ENCODE data around the gene SPATA31D4. TPM values are rescaled to one million over a fixed set of nuclear protein-coding genes. Genes with fewer than 3 reads are reported as not detected.

The SPATA31D4 gene
- total and polyA plus RNA-seq, 9 donors, result not detected

- Histone ChIP-seq H3K27me3 (no peaks in the 10 kb centered on the region), H3K9me3 (no peaks in the 10 kb centered on the region), H3K36me3 (no peaks in the 10 kb centered on the region), H3K4me3 (no peak overlapping the region), H3K4me1 (ENCODE audit: insufficient read depth) (no peaks in the 10 kb centered on the region), H3K27ac (no peak overlapping the region)
- no peak for TF ChIP-seq POLR2A (IDR thresholded peaks at IDR 0.05)
- TF ChIP-seq, protein P1, sequence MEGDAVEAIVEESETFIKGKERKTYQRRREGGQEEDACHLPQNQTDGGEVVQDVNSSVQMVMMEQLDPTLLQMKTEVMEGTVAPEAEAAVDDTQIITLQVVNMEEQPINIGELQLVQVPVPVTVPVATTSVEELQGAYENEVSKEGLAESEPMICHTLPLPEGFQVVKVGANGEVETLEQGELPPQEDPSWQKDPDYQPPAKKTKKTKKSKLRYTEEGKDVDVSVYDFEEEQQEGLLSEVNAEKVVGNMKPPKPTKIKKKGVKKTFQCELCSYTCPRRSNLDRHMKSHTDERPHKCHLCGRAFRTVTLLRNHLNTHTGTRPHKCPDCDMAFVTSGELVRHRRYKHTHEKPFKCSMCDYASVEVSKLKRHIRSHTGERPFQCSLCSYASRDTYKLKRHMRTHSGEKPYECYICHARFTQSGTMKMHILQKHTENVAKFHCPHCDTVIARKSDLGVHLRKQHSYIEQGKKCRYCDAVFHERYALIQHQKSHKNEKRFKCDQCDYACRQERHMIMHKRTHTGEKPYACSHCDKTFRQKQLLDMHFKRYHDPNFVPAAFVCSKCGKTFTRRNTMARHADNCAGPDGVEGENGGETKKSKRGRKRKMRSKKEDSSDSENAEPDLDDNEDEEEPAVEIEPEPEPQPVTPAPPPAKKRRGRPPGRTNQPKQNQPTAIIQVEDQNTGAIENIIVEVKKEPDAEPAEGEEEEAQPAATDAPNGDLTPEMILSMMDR (IDR thresholded peaks at IDR 0.05), result no peak
- no peak for TF ChIP-seq EP300 (IDR thresholded peaks at IDR 0.05)
- intact Hi-C loops (cut with DNase I), result no loop called here
- no peak for DNase-seq
These were observed 27.4 kb downstream of the SPATA31D4 start for GRCh38 chr9:81955625-81956024.

DNA sequence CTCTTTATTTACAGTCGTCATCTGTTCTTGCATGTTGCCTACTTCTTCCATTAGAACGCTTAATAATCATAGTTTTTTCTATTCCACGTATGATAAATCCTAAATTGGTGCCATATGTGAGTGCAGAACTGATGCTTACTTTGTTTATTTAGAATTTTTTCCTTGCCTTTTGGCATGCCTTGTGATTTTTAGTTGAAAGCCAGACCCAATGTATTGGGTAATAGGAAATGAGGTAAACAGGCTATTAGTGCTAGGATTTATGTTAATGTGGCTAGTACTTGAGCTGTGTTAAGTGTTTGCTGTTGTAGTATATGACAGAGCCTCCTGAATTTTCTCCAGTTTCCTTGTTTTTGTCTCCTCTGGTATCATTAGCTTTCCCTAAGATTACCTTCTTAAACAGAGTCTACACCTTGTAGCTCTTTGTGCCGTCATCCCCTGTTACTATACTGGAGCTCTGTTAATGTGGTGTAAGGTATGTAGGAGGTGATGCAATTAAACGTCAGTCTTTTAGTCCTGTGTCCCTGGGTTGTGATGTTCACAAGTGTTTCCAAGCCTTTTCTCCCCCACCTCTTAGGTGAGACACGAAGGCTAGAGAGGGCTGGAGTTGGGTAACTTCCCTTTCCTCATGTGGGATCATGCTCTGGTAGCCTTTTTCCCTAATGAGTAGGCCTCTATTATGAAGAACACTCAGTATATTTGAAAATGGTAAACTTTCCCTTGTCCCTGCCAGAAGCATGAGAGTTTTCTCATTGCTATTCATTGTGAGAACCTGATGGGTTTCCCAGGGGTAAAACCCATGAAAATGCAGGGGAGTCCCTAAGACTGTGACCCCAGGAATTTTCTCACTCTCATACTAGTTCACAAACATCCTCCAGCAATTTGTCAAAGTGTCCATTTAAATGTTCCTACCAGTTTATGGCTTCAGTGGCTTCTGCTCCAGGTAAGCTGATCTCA, 36.3 kb downstream of the SPATA31D4 start:
- WGBS, 3 donors, result 68 to 77% (median 73%) methylated on average over 6 of the region's 6 CpGs
- intact Hi-C loops (cut with DNase I), result no loop called here
- H3K4me3 ChIP-seq, result no peak overlapping the region
- H3K27ac ChIP-seq, result no peak overlapping the region
- no peak for TF ChIP-seq POLR2A (IDR thresholded peaks at IDR 0.05)
- TF ChIP-seq, protein P1 (IDR thresholded peaks at IDR 0.05), result no peak
- no peak for TF ChIP-seq EP300 (IDR thresholded peaks at IDR 0.05)
- H3K9me3 ChIP-seq, result no peaks in the 10 kb centered on the region
- H3K4me1 ChIP-seq (ENCODE audit: insufficient read depth), result no peaks in the 10 kb centered on the region
- H3K36me3 ChIP-seq, result no peaks in the 10 kb centered on the region
- H3K27me3 ChIP-seq, result no peaks in the 10 kb centered on the region
- DNase-seq, result no peak

DNA sequence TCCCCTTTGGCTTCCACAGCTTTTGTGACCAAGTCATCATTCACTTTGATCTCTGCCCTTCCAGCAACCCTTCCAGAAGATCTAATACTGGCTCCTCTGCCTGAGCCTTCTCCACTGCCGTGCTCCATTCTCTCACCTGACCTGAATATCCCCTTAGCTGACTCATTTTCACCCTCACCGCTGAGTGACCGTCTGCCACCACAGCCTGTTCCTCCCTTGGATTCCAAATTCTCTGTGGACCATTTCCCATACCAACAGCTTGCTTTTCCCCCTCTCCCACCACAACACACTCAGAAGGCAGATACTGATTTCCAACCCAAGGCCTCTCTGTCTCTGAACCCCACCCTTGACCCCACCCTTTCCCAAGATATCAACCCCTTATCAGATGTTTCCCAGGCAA, 39.8 kb downstream of the SPATA31D4 start:
- TF ChIP-seq POLR2A (IDR thresholded peaks at IDR 0.05) (no peak), EP300 (IDR thresholded peaks at IDR 0.05) (no peak)
- TF ChIP-seq, protein P1 (IDR thresholded peaks at IDR 0.05), result no peak
- H3K27ac ChIP-seq, result no peak overlapping the region
- intact Hi-C loops (cut with DNase I), result no loop called here
- H3K36me3 ChIP-seq, result no peaks in the 10 kb centered on the region
- no peak for DNase-seq
- H3K4me3 ChIP-seq, result no peak overlapping the region
- H3K27me3 ChIP-seq, result no peaks in the 10 kb centered on the region
- WGBS, 3 donors, result 88 to 99% (median 93%) methylated on average over 3 of the region's 3 CpGs
- H3K9me3 ChIP-seq, result no peaks in the 10 kb centered on the region
- H3K4me1 ChIP-seq (ENCODE audit: insufficient read depth), result no peaks in the 10 kb centered on the region

- intact Hi-C loops (cut with DNase I), result no loop called here
- no peaks in the 10 kb centered on the region for H3K4me1 ChIP-seq (ENCODE audit: insufficient read depth)
- H3K9me3 ChIP-seq, result no peaks in the 10 kb centered on the region
- no peaks in the 10 kb centered on the region for H3K27me3 ChIP-seq
- TF ChIP-seq, protein P1 (IDR thresholded peaks at IDR 0.05), result no peak
- TF ChIP-seq EP300 (IDR thresholded peaks at IDR 0.05), result no peak
- no peak for TF ChIP-seq POLR2A (IDR thresholded peaks at IDR 0.05)
- H3K36me3 ChIP-seq, result no peaks in the 10 kb centered on the region
- H3K27ac ChIP-seq, result no peak overlapping the region
- H3K4me3 ChIP-seq, result no peak overlapping the region
- DNase-seq, result no peak
These were observed 41.7 kb downstream of the SPATA31D4 start for GRCh38 chr9:81969971-81970370.

Data from ovary (tissue), 9 donors.